ENCODE results near the gene PHF19. TPM values are rescaled to one million over a fixed set of nuclear protein-coding genes. Genes with fewer than 3 reads are reported as not detected.
A peak's percentile ranks its signal among the peaks of the same experiment; 100 is the strongest.

PHF19 gene
- total and polyA plus RNA-seq, 2 of the 8 experiments (the other 6 are each of a cell fraction or from before 2014, with no cell fraction given), result 28.2 to 31.8 TPM

- Histone ChIP-seq H4K20me1 (replicated peaks in 1 of 2; ENCODE audit: control insufficient read depth in 1 of 2, insufficient read depth in 2 of 2, low read length in 2 of 2) (no peaks in the 10 kb centered on the region), H3K27ac (ENCODE audit: low read depth, low read length) (no peak overlapping the region), H3K79me1 (ENCODE audit: low read depth, low read length) (no peaks in the 10 kb centered on the region), H4K91ac (replicated peaks; ENCODE audit: insufficient read length, low read length) (no peak overlapping the region), H3K4me1 (replicated peaks in 1 of 4; ENCODE audit: control insufficient read depth in 3 of 4, insufficient read depth in 4 of 4, low read length in 3 of 4) (no peaks in the 10 kb centered on the region; a peak in 2 of 7 replicates), H3K4me3 (ENCODE audit: extremely low read depth in 1 of 4, insufficient read depth in 2 of 4, low read depth in 3 of 4, low read length in 4 of 4) (no peak overlapping the region), H2BK12ac (ENCODE audit: low read depth, low read length) (no peak overlapping the region), H3K23ac (ENCODE audit: insufficient read length) (no peak overlapping the region), H3K4me2 (ENCODE audit: insufficient read depth in 1 of 2, low read depth in 2 of 2, low read length in 2 of 2) (no peak overlapping the region), H3K4ac (replicated peaks; ENCODE audit: insufficient read length, low read depth, low read length) (no peak overlapping the region), H2BK15ac (ENCODE audit: low read length) (no peak overlapping the region), H3K23me2 (ENCODE audit: low read depth, low read length) (no peaks in the 10 kb centered on the region; the same call in 1 of the 2 replicates), H2AK5ac (ENCODE audit: low read depth, low read length) (no peak overlapping the region), H3K9me3 (ENCODE audit: insufficient read depth in 2 of 2, low read depth in 1 of 2, low read length in 1 of 2) (no peaks in the 10 kb centered on the region), H3K9ac (replicated peaks in 1 of 4; ENCODE audit: extremely low read depth in 1 of 4, low read depth in 3 of 4, low read length in 3 of 4) (no peak overlapping the region), H4K8ac (ENCODE audit: extremely low read depth, insufficient read depth, low read length) (no peak overlapping the region), H4K5ac (ENCODE audit: insufficient read length, low read depth, low read length) (no peak overlapping the region), H2BK120ac (replicated peaks; ENCODE audit: low read depth, low read length) (no peak overlapping the region), H3K14ac (ENCODE audit: insufficient read length) (no peak overlapping the region), H3K56ac (replicated peaks; ENCODE audit: insufficient read length, low read depth, low read length) (no peak overlapping the region), H2AFZ (ENCODE audit: low read length) (no peak overlapping the region), H2BK20ac (ENCODE audit: low read length) (0 out of 2 replicates have a peak overlapping the region, but pooled peaks have one; percentile 7), H2BK5ac (ENCODE audit: low read depth, low read length) (no peak overlapping the region), H3K27me3 (replicated peaks in 1 of 4; ENCODE audit: control insufficient read depth in 3 of 4, extremely low read depth in 1 of 4, insufficient read depth in 3 of 4, low read length in 3 of 4) (no peaks in the 10 kb centered on the region), H3K79me2 (ENCODE audit: control insufficient read depth in 1 of 2, insufficient read depth in 2 of 2, low read length in 2 of 2) (no peaks in the 10 kb centered on the region), H3K36me3 (ENCODE audit: control insufficient read depth in 2 of 4, insufficient read depth in 4 of 4, low read length in 3 of 4) (no peaks in the 10 kb centered on the region), H3K18ac (ENCODE audit: extremely low read depth, low read length) (no peak overlapping the region)
- no peak for FAIRE-seq
- TF ChIP-seq GTF2F1 (IDR thresholded peaks at IDR 0.05; ENCODE audit: borderline replicate concordance, low read depth, low read length) (no peak), CEBPB (IDR thresholded peaks at IDR 0.05; ENCODE audit: low read depth, low read length) (no peak)
- ChIA-PET CTCF (ENCODE audit: partially characterized antibody) (interaction anchor here (0.8 to 10.7 kb wide), 4 partner anchors 10 to 159 kb away, joined by 3 to 71 read pairs (median 3); no protein-coding TSS in a partner anchor), POLR2A (ENCODE audit: partially characterized antibody) (interaction anchor here (2.8 kb wide), 1 partner anchor 9 kb away, joined by 7 read pairs; no protein-coding TSS in a partner anchor)
- WGBS, 2 experiments (ENCODE audit: extremely low coverage in 1 of 2, insufficient coverage in 1 of 2, insufficient read length in 1 of 2, insufficient replicate concordance in 2 of 2, low coverage in 1 of 2, low lambda C conversion rate in 2 of 2, missing lambda C conversion rate in 1 of 2), result 82% methylated on average over 3 of the region's 3 CpGs; no CpG with 5 or more reads in 1 of the 2 experiments
- no peak for DNase-seq (ENCODE audit: low read depth in 1 of 2, low spot score in 2 of 2)
Observed at GRCh38 chr9:120900824-120901223, 23.8 kb upstream of the PHF19 start.
